PC-9 (cell line): ENCODE data around the gene ISM1.

ENCODE experiments used
- CTCF ChIP-seq: fragments of 200-600 bp; sonication (generic); conservative IDR thresholded peaks from 2 replicates; pipeline ENCODE4 v1.6.1; 2017; ENCODE audit warnings: mixed run types, antibody characterized with exemption, mild to moderate bottlenecking, moderate library complexity
- EZH2 ChIP-seq: fragments of 200-600 bp; sonication (generic); IDR thresholded peaks from 2 replicates; pipeline ENCODE4 v1.8.0; 2017; ENCODE audit warnings: antibody characterized with exemption, low read depth

- no peak for TF ChIP-seq CTCF
- TF ChIP-seq EZH2: no peak
Measured at GRCh38 chr20:13307562-13308163, 86.6 kb downstream of the ISM1 start.
